Peyer's patch (tissue), 4 donors: Measurements from ENCODE around the gene HSPB6. TPM values are rescaled to one million over a fixed set of nuclear protein-coding genes. Genes with fewer than 3 reads are reported as not detected.
"Not testable (repeated sequence)": the region's sequence is repeated elsewhere in the genome, so short reads cannot be mapped to it uniquely, and the experiment has no call there.

ENCODE experiments used
- DNase-seq, 3 donors: peaks; one replicate each; pipeline ENCODE4 v3.0.0-alpha.2; 2017 to 2019
- H3K27ac ChIP-seq, 4 donors: fragments of 200-600 bp; sonication (generic); one replicate each; pipeline ENCODE4 v1.5.1; 2016 to 2019
- H3K27me3 ChIP-seq, 2 donors: fragments of 200-600 bp; sonication (generic); one replicate each; pipeline ENCODE4 v1.5.1; 2019
- H3K36me3 ChIP-seq, 3 donors: fragments of 200-600 bp; sonication (generic); one replicate each; pipeline ENCODE4 v1.5.1; 2016 to 2019
- H3K4me1 ChIP-seq, 4 donors: fragments of 200-600 bp; sonication (generic); one replicate each; pipeline ENCODE4 v1.5.1; 2016 to 2019
- H3K4me3 ChIP-seq, 4 donors: fragments of 200-600 bp; sonication (generic); 1 replicate in 3 of 4; 2 replicates in 1 of 4; pipeline ENCODE4 v1.5.1; 2016 to 2019; ENCODE audit warnings: mild to moderate bottlenecking in 1 of 4
- H3K9me3 ChIP-seq, 4 donors: fragments of 200-600 bp; sonication (generic); one replicate each; pipeline ENCODE4 v1.5.1; 2016 to 2019; ENCODE audit warnings: mild to moderate bottlenecking in 1 of 4
- CTCF ChIP-seq, 6 experiments: fragments of 450-650 bp in 4 of 6; fragments of 200-600 bp in 2 of 6; sonication (generic) in 1 of 6; IDR thresholded peaks; one replicate each; pipeline ENCODE4 v1.5.1; 2017 to 2019; ENCODE audit warnings: antibody characterized with exemption in 6 of 6, mild to moderate bottlenecking in 3 of 6, moderate library complexity in 1 of 6
- POLR2A ChIP-seq, 2 donors: fragments of 450-650 bp; IDR thresholded peaks; one replicate each; pipeline ENCODE4 v1.5.1; 2017; ENCODE audit warnings: antibody characterized with exemption in 2 of 2, mild to moderate bottlenecking in 2 of 2, moderate library complexity in 2 of 2
- total RNA-seq, 4 donors: library from RNA; depleted of rRNA; stranded (reverse); fragments of >200 nt; gene quantifications; one replicate each; pipeline ENCODE4 v1.1.0, GENCODE V29; 2016

The HSPB6 gene
- total RNA-seq, 4 donors from 2014 or later: 9.2 to 19.8 (median 13.6) TPM

- H3K4me1 ChIP-seq: peaks cover 0 to 15% (median 5%) of the 10 kb centered on the region in 4 donors
Measured at GRCh38 chr19:35773020-35773806, 16.4 kb upstream of the HSPB6 start.

GRCh38 chr19:35772362-35772761 lies 15.5 kb upstream of the HSPB6 start:
- DNase-seq, H3K4me3 ChIP-seq, H3K36me3 ChIP-seq, H3K27ac ChIP-seq, H3K27me3 ChIP-seq, H3K9me3 ChIP-seq: not testable (repeated sequence)
- peaks cover 0 to 15% (median 5%) of the 10 kb centered on the region in 4 donors for H3K4me1 ChIP-seq

More at GRCh38 chr19:35773020-35773806, 16.4 kb upstream of the HSPB6 start:
- Histone ChIP-seq H3K4me3 (no peak overlapping the region), H3K27me3 (no peaks in the 10 kb centered on the region), H3K36me3 (no peaks in the 10 kb centered on the region), H3K9me3 (no peaks in the 10 kb centered on the region), H3K27ac (no peak overlapping the region)
- no peak for TF ChIP-seq POLR2A (IDR thresholded peaks at IDR 0.05)
- TF ChIP-seq CTCF (IDR thresholded peaks at IDR 0.05): no peak
- no peak for DNase-seq

- no peak for TF ChIP-seq CTCF (IDR thresholded peaks at IDR 0.05)
- no peak for TF ChIP-seq POLR2A (IDR thresholded peaks at IDR 0.05)
- Histone ChIP-seq H3K27ac (no peak overlapping the region), H3K4me1 (no peaks in the 10 kb centered on the region), H3K9me3 (no peaks in the 10 kb centered on the region), H3K4me3 (no peak overlapping the region), H3K36me3 (peaks cover 0 to 22% (median 0%) of the 10 kb centered on the region in 3 donors), H3K27me3 (no peaks in the 10 kb centered on the region)
- DNase-seq: no peak
Measured at GRCh38 chr19:35768082-35768421, 11.2 kb upstream of the HSPB6 start.

- no peaks in the 10 kb centered on the region for H3K4me1 ChIP-seq
- no peaks in the 10 kb centered on the region for H3K9me3 ChIP-seq
- no peak overlapping the region for H3K4me3 ChIP-seq
- H3K27me3 ChIP-seq: no peaks in the 10 kb centered on the region
- DNase-seq: no peak
- peaks cover 0 to 22% (median 0%) of the 10 kb centered on the region in 3 donors for H3K36me3 ChIP-seq
- no peak for TF ChIP-seq CTCF (IDR thresholded peaks at IDR 0.05)
- no peak for TF ChIP-seq POLR2A (IDR thresholded peaks at IDR 0.05)
- H3K27ac ChIP-seq: no peak overlapping the region
Measured at GRCh38 chr19:35767288-35768081, 10.7 kb upstream of the HSPB6 start.

- Histone ChIP-seq H3K27me3 (no peaks in the 10 kb centered on the region), H3K36me3 (peaks cover 0 to 29% (median 0%) of the 10 kb centered on the region in 3 donors), H3K27ac (no peak overlapping the region), H3K9me3 (no peaks in the 10 kb centered on the region), H3K4me3 (no peak overlapping the region), H3K4me1 (no peaks in the 10 kb centered on the region)
- DNase-seq: peak in 1 of 3 donors; percentile 35
- TF ChIP-seq CTCF (IDR thresholded peaks at IDR 0.05): no peak
- no peak for TF ChIP-seq POLR2A (IDR thresholded peaks at IDR 0.05)
Measured at GRCh38 chr19:35766571-35767104, 9.8 kb upstream of the HSPB6 start.
